Ovary (tissue), 9 donors: Measurements from ENCODE around the gene PAPOLB. TPM values are rescaled to one million over a fixed set of nuclear protein-coding genes. Genes with fewer than 3 reads are reported as not detected.

Experiments
- DNase-seq, 5 donors: peaks; one replicate each; pipeline ENCODE4 v3.0.0-alpha.2; 2019 to 2020
- H3K27ac ChIP-seq, 2 donors: fragments of 200-600 bp; one replicate each; pipeline versions ENCODE4 v1.5.1 to v1.8.0; 2019 to 2022
- H3K27me3 ChIP-seq: fragments of 200-600 bp; one replicate; pipeline ENCODE4 v1.8.0; 2022
- H3K36me3 ChIP-seq: fragments of 200-600 bp; sonication (generic); one replicate; pipeline ENCODE4 v1.5.1; 2019
- H3K4me1 ChIP-seq: one replicate; pipeline ENCODE4 v1.8.1; 2013; ENCODE audit warnings: mild to moderate bottlenecking, moderate library complexity; ENCODE audit not compliant: insufficient read depth
- H3K4me3 ChIP-seq: fragments of 200-600 bp; sonication (generic); one replicate; pipeline ENCODE4 v1.5.1; 2017
- H3K9me3 ChIP-seq, 2 donors: fragments of 200-600 bp in 1 of 2; sonication (generic) in 1 of 2; one replicate each; pipeline versions ENCODE4 v1.5.1 to v1.8.1; 2013 to 2019; ENCODE audit warnings: mild to moderate bottlenecking in 1 of 2, moderate library complexity in 1 of 2
- CTCF ChIP-seq, 3 donors: fragments of 450-650 bp in 2 of 3; fragments of 200-600 bp in 1 of 3; IDR thresholded peaks; one replicate each; pipeline versions ENCODE4 v1.5.1 to v1.8.0; 2016 to 2022; ENCODE audit warnings: antibody characterized with exemption in 3 of 3, mild to moderate bottlenecking in 1 of 3
- EP300 ChIP-seq: sonication (generic); formaldehyde crosslinking; IDR thresholded peaks from one replicate; pipeline ENCODE4 v1.6.1; 2017; ENCODE audit warnings: antibody characterized with exemption
- POLR2A ChIP-seq: fragments of 450-650 bp; IDR thresholded peaks from one replicate; pipeline ENCODE4 v1.6.1; 2017; ENCODE audit warnings: antibody characterized with exemption, mild to moderate bottlenecking, moderate library complexity
- WGBS, 3 donors: extraction: QIAGEN DNeasy Blood & Tissue Kit in 1 of 3; methylation state at CpG; one replicate each; pipeline versions ENCODE4 v1.1.5 to v1.1.7; 2013 to 2017; 5-methylcytosine and 5-hydroxymethylcytosine counted together
- intact Hi-C, 4 donors: fragments of 100-400 bp; cut with DNase I; formaldehyde crosslinking; loops; one replicate each; pipeline versions ENCODE4 v1.11.0 to v1.15.1; 2022 to 2023
- polyA plus RNA-seq, 2 donors: library from polyadenylated mRNA; stranded (reverse); fragments of 200-250 nt in 1 of 2; fragments of 350-450 nt in 1 of 2; fragmentation: Illumina TruSeq in 1 of 2; extraction: RNeasy Lipid Tissue Mini Kit (QIAGEN cat#74804) in 1 of 2; gene quantifications; one replicate each; pipeline ENCODE4 v1.2.3, GENCODE V29; 2013 to 2014
- total RNA-seq, 7 donors: library from RNA; depleted of rRNA in 2 of 7; stranded (reverse); fragments of >200 nt in 2 of 7; fragmentation: NEBNext Ultra II Directional in 3 of 7; extraction: Animal tissue kit (Norgen Biotek cat#: 25700) in 3 of 7; gene quantifications; one replicate each; pipeline versions ENCODE4 v1.1.0 to v1.2.4, GENCODE V29; 2016 to 2023
- donor health status: DM: no; HTN: no; CAD: no; lungs with moderate emphysema.
- donor health status: DM: no; HTN: no; CAD: no.
- donor health status: Bipolar disorder and iron deficiency.
- donor health status: DM: yes; HTN: yes; CAD: no.
- donor health status: DM: no; HTN: no; CAD: no.
- donor health status: DM: yes; HTN: yes; CAD: no.

The PAPOLB gene
- total and polyA plus RNA-seq, 9 donors = under 0.01 to 0.36 (median 0.09) TPM; not detected in 3

GRCh38 chr7:4889682-4890081 lies 27.9 kb upstream of the PAPOLB start:
- no peak overlapping the region for H3K27ac ChIP-seq
- H3K36me3 ChIP-seq = no peaks in the 10 kb centered on the region
- intact Hi-C loops = loop anchor here in 2 of 4 donors (10.0 kb wide), 2 partner anchors 85 to 275 kb away; no protein-coding TSS in a partner anchor
- H3K27me3 ChIP-seq = no peaks in the 10 kb centered on the region
- H3K9me3 ChIP-seq = no peaks in the 10 kb centered on the region
- TF ChIP-seq POLR2A (no peak), EP300 (no peak), CTCF (IDR thresholded peaks at IDR 0.05) (no peak)
- DNase-seq = no peak
- H3K4me1 ChIP-seq = no peaks in the 10 kb centered on the region
- WGBS, 3 donors = 11 to 24% (median 13%) methylated on average over 1 of the region's 1 CpG
- no peak overlapping the region for H3K4me3 ChIP-seq

GRCh38 chr7:4888161-4888560 lies 26.3 kb upstream of the PAPOLB start:
- Histone ChIP-seq H3K4me3 (no peak overlapping the region), H3K27me3 (no peaks in the 10 kb centered on the region), H3K9me3 (no peaks in the 10 kb centered on the region), H3K36me3 (no peaks in the 10 kb centered on the region), H3K27ac (no peak overlapping the region), H3K4me1 (no peaks in the 10 kb centered on the region)
- 59 to 63% (median 63%) methylated on average over 3 of the region's 3 CpGs for WGBS, 3 donors
- DNase-seq = no peak
- intact Hi-C loops = loop anchor here in 2 of 4 donors (10.0 kb wide), 2 partner anchors 83 to 273 kb away; no protein-coding TSS in a partner anchor
- no peak for TF ChIP-seq CTCF (IDR thresholded peaks at IDR 0.05)
- TF ChIP-seq POLR2A = no peak
- TF ChIP-seq EP300 = no peak

- DNase-seq = no peak
- no peaks in the 10 kb centered on the region for H3K36me3 ChIP-seq
- 50 to 82% (median 55%) methylated on average over 1 of the region's 1 CpG for WGBS, 3 donors
- H3K4me3 ChIP-seq = no peak overlapping the region
- H3K27me3 ChIP-seq = no peaks in the 10 kb centered on the region
- H3K27ac ChIP-seq = no peak overlapping the region
- intact Hi-C loops = loop anchor here in 2 of 4 donors (10.0 kb wide), 2 partner anchors 82 to 272 kb away; no protein-coding TSS in a partner anchor
- no peaks in the 10 kb centered on the region for H3K4me1 ChIP-seq
- TF ChIP-seq POLR2A = no peak
- no peak for TF ChIP-seq CTCF (IDR thresholded peaks at IDR 0.05)
- TF ChIP-seq EP300 = no peak
- no peaks in the 10 kb centered on the region for H3K9me3 ChIP-seq
These were observed 24.8 kb upstream of the PAPOLB start for GRCh38 chr7:4886671-4887070.

- Histone ChIP-seq H3K27me3 (no peaks in the 10 kb centered on the region), H3K36me3 (no peaks in the 10 kb centered on the region), H3K9me3 (no peaks in the 10 kb centered on the region), H3K4me3 (no peak overlapping the region), H3K27ac (no peak overlapping the region), H3K4me1 (no peaks in the 10 kb centered on the region)
- no peak for TF ChIP-seq POLR2A
- no peak for TF ChIP-seq EP300
- DNase-seq = no peak
- 81 to 93% (median 90%) methylated on average over 7 of the region's 7 CpGs for WGBS, 3 donors
- intact Hi-C loops = loop anchor here in 2 of 4 donors (10.0 kb wide), 2 partner anchors 81 to 271 kb away; no protein-coding TSS in a partner anchor
These were observed 23.5 kb upstream of the PAPOLB start for GRCh38 chr7:4885317-4885807.

- no peaks in the 10 kb centered on the region for H3K27me3 ChIP-seq
- no peaks in the 10 kb centered on the region for H3K4me1 ChIP-seq
- 65 to 74% (median 68%) methylated on average over 10 of the region's 10 CpGs for WGBS, 3 donors
- TF ChIP-seq CTCF (IDR thresholded peaks at IDR 0.05) (no peak), EP300 (no peak), POLR2A (no peak)
- no peak overlapping the region for H3K27ac ChIP-seq
- DNase-seq = no peak
- H3K4me3 ChIP-seq = no peak overlapping the region
- H3K36me3 ChIP-seq = no peaks in the 10 kb centered on the region
- no peaks in the 10 kb centered on the region for H3K9me3 ChIP-seq
- intact Hi-C loops = loop anchor here (5.0 to 10.0 kb wide), 4 partner anchors 79 to 269 kb away; no protein-coding TSS in a partner anchor
These were observed 22.3 kb upstream of the PAPOLB start for GRCh38 chr7:4884164-4884563.
